Measurements from ENCODE around the gene TRIB2.

Gene TRIB2

GRCh38 chr2:12711339-12711738 lies 5.4 kb upstream of the TRIB2 start:
- no peaks in the 10 kb centered on the region for H3K9me3 ChIP-seq (ENCODE audit: control insufficient read depth in 2 of 2, low read length in 2 of 2)
- H3K36me3 ChIP-seq (ENCODE audit: control insufficient read depth in 2 of 2, insufficient read depth in 2 of 2, low read length in 2 of 2), result no peaks in the 10 kb centered on the region
- H3K27ac ChIP-seq (ENCODE audit: low read depth in 2 of 2, low read length in 2 of 2), result no peak overlapping the region
- H3K27me3 ChIP-seq (ENCODE audit: control insufficient read depth in 2 of 2, insufficient read depth in 2 of 2, low read length in 2 of 2), result peaks cover 0 to 3% of the 10 kb centered on the region in 2 donors
- H3K4me1 ChIP-seq (ENCODE audit: control insufficient read depth in 2 of 2, insufficient read depth in 2 of 2, low read length in 2 of 2), result peaks cover 0 to 3% of the 10 kb centered on the region in 2 donors
- H3K9ac ChIP-seq (ENCODE audit: low read depth in 1 of 2, low read length in 2 of 2), result no peak overlapping the region
- no peak overlapping the region for H3K4me3 ChIP-seq (ENCODE audit: low read length in 2 of 2)

GRCh38 chr2:12712881-12713280 lies 3.9 kb upstream of the TRIB2 start:
- H3K27ac ChIP-seq (ENCODE audit: low read depth in 2 of 2, low read length in 2 of 2), result no peak overlapping the region
- H3K9me3 ChIP-seq (ENCODE audit: control insufficient read depth in 2 of 2, low read length in 2 of 2), result no peaks in the 10 kb centered on the region
- H3K4me1 ChIP-seq (ENCODE audit: control insufficient read depth in 2 of 2, insufficient read depth in 2 of 2, low read length in 2 of 2), result peaks cover 3 to 4% of the 10 kb centered on the region in 2 donors
- H3K27me3 ChIP-seq (ENCODE audit: control insufficient read depth in 2 of 2, insufficient read depth in 2 of 2, low read length in 2 of 2), result peaks cover 0 to 7% of the 10 kb centered on the region in 2 donors
- no peaks in the 10 kb centered on the region for H3K36me3 ChIP-seq (ENCODE audit: control insufficient read depth in 2 of 2, insufficient read depth in 2 of 2, low read length in 2 of 2)
- H3K4me3 ChIP-seq (ENCODE audit: low read length in 2 of 2), result no peak overlapping the region
- no peak overlapping the region for H3K9ac ChIP-seq (ENCODE audit: low read depth in 1 of 2, low read length in 2 of 2)

GRCh38 chr2:12714391-12715221 lies 2.1 kb upstream of the TRIB2 start:
- peaks cover 3 to 4% of the 10 kb centered on the region in 2 donors for H3K4me1 ChIP-seq (ENCODE audit: control insufficient read depth in 2 of 2, insufficient read depth in 2 of 2, low read length in 2 of 2)
- H3K4me3 ChIP-seq (ENCODE audit: low read length in 2 of 2), result no peak overlapping the region
- peaks cover 0 to 14% of the 10 kb centered on the region in 2 donors for H3K27me3 ChIP-seq (ENCODE audit: control insufficient read depth in 2 of 2, insufficient read depth in 2 of 2, low read length in 2 of 2)
- H3K9ac ChIP-seq (ENCODE audit: low read depth in 1 of 2, low read length in 2 of 2), result no peak overlapping the region
- H3K36me3 ChIP-seq (ENCODE audit: control insufficient read depth in 2 of 2, insufficient read depth in 2 of 2, low read length in 2 of 2), result no peaks in the 10 kb centered on the region
- no peaks in the 10 kb centered on the region for H3K9me3 ChIP-seq (ENCODE audit: control insufficient read depth in 2 of 2, low read length in 2 of 2)
- H3K27ac ChIP-seq (ENCODE audit: low read depth in 2 of 2, low read length in 2 of 2), result peak overlapping the region in 1 of 2 donors; percentile 89

- H3K9me3 ChIP-seq (ENCODE audit: control insufficient read depth in 2 of 2, low read length in 2 of 2), result no peaks in the 10 kb centered on the region
- H3K4me1 ChIP-seq (ENCODE audit: control insufficient read depth in 2 of 2, insufficient read depth in 2 of 2, low read length in 2 of 2), result peaks cover 3 to 4% of the 10 kb centered on the region in 2 donors
- no peaks in the 10 kb centered on the region for H3K36me3 ChIP-seq (ENCODE audit: control insufficient read depth in 2 of 2, insufficient read depth in 2 of 2, low read length in 2 of 2)
- peak overlapping the region in 1 of 2 donors; percentile 85 for H3K4me3 ChIP-seq (ENCODE audit: low read length in 2 of 2)
- peaks cover 0 to 17% of the 10 kb centered on the region in 2 donors for H3K27me3 ChIP-seq (ENCODE audit: control insufficient read depth in 2 of 2, insufficient read depth in 2 of 2, low read length in 2 of 2)
- H3K9ac ChIP-seq (ENCODE audit: low read depth in 1 of 2, low read length in 2 of 2), result no peak overlapping the region
- H3K27ac ChIP-seq (ENCODE audit: low read depth in 2 of 2, low read length in 2 of 2), result peak overlapping the region; percentile 77 to 89
These were observed 1.3 kb upstream of the TRIB2 start for GRCh38 chr2:12715258-12716031.

- peak overlapping the region; percentile 77 to 89 for H3K27ac ChIP-seq (ENCODE audit: low read depth in 2 of 2, low read length in 2 of 2)
- H3K36me3 ChIP-seq (ENCODE audit: control insufficient read depth in 2 of 2, insufficient read depth in 2 of 2, low read length in 2 of 2), result no peaks in the 10 kb centered on the region
- H3K4me3 ChIP-seq (ENCODE audit: low read length in 2 of 2), result peak overlapping the region; percentile 72 to 85
- peaks cover 0 to 17% of the 10 kb centered on the region in 2 donors for H3K27me3 ChIP-seq (ENCODE audit: control insufficient read depth in 2 of 2, insufficient read depth in 2 of 2, low read length in 2 of 2)
- peak overlapping the region; percentile 71 to 89 for H3K9ac ChIP-seq (ENCODE audit: low read depth in 1 of 2, low read length in 2 of 2)
- H3K9me3 ChIP-seq (ENCODE audit: control insufficient read depth in 2 of 2, low read length in 2 of 2), result no peaks in the 10 kb centered on the region
- H3K4me1 ChIP-seq (ENCODE audit: control insufficient read depth in 2 of 2, insufficient read depth in 2 of 2, low read length in 2 of 2), result peaks cover 3 to 7% of the 10 kb centered on the region in 2 donors
These were observed 779 bp upstream of the TRIB2 start for GRCh38 chr2:12716032-12716281.

GRCh38 chr2:12717191-12718014 lies 667 bp downstream of the TRIB2 start:
- Histone ChIP-seq H3K27ac (ENCODE audit: low read depth in 2 of 2, low read length in 2 of 2) (peak overlapping the region; percentile 45 to 82), H3K36me3 (ENCODE audit: control insufficient read depth in 2 of 2, insufficient read depth in 2 of 2, low read length in 2 of 2) (no peaks in the 10 kb centered on the region), H3K9me3 (ENCODE audit: control insufficient read depth in 2 of 2, low read length in 2 of 2) (no peaks in the 10 kb centered on the region), H3K27me3 (ENCODE audit: control insufficient read depth in 2 of 2, insufficient read depth in 2 of 2, low read length in 2 of 2) (peaks cover 3 to 17% of the 10 kb centered on the region in 2 donors), H3K4me3 (ENCODE audit: low read length in 2 of 2) (peak overlapping the region; percentile 70 to 82), H3K9ac (ENCODE audit: low read depth in 1 of 2, low read length in 2 of 2) (peak overlapping the region; percentile 65 to 68), H3K4me1 (ENCODE audit: control insufficient read depth in 2 of 2, insufficient read depth in 2 of 2, low read length in 2 of 2) (peaks cover 3 to 10% of the 10 kb centered on the region in 2 donors)

- Histone ChIP-seq H3K4me3 (ENCODE audit: low read length in 2 of 2) (peak overlapping the region; percentile 70 to 82), H3K27me3 (ENCODE audit: control insufficient read depth in 2 of 2, insufficient read depth in 2 of 2, low read length in 2 of 2) (peaks cover 3 to 17% of the 10 kb centered on the region in 2 donors), H3K9me3 (ENCODE audit: control insufficient read depth in 2 of 2, low read length in 2 of 2) (no peaks in the 10 kb centered on the region), H3K36me3 (ENCODE audit: control insufficient read depth in 2 of 2, insufficient read depth in 2 of 2, low read length in 2 of 2) (no peaks in the 10 kb centered on the region), H3K27ac (ENCODE audit: low read depth in 2 of 2, low read length in 2 of 2) (peak overlapping the region; percentile 45 to 82), H3K4me1 (ENCODE audit: control insufficient read depth in 2 of 2, insufficient read depth in 2 of 2, low read length in 2 of 2) (peaks cover 3 to 10% of the 10 kb centered on the region in 2 donors), H3K9ac (ENCODE audit: low read depth in 1 of 2, low read length in 2 of 2) (peak overlapping the region; percentile 52 to 68)
These were observed 1.4 kb downstream of the TRIB2 start for GRCh38 chr2:12718015-12718671.

- H3K27ac ChIP-seq (ENCODE audit: low read depth in 2 of 2, low read length in 2 of 2), result peak overlapping the region; percentile 45 to 82
- H3K9ac ChIP-seq (ENCODE audit: low read depth in 1 of 2, low read length in 2 of 2), result peak overlapping the region; percentile 68 to 70
- H3K9me3 ChIP-seq (ENCODE audit: control insufficient read depth in 2 of 2, low read length in 2 of 2), result no peaks in the 10 kb centered on the region
- peak overlapping the region; percentile 70 to 82 for H3K4me3 ChIP-seq (ENCODE audit: low read length in 2 of 2)
- H3K36me3 ChIP-seq (ENCODE audit: control insufficient read depth in 2 of 2, insufficient read depth in 2 of 2, low read length in 2 of 2), result no peaks in the 10 kb centered on the region
- H3K27me3 ChIP-seq (ENCODE audit: control insufficient read depth in 2 of 2, insufficient read depth in 2 of 2, low read length in 2 of 2), result peaks cover 3 to 17% of the 10 kb centered on the region in 2 donors
- H3K4me1 ChIP-seq (ENCODE audit: control insufficient read depth in 2 of 2, insufficient read depth in 2 of 2, low read length in 2 of 2), result peaks cover 3 to 10% of the 10 kb centered on the region in 2 donors
These were observed 2.1 kb downstream of the TRIB2 start for GRCh38 chr2:12718711-12719399.

Data from mucosa of rectum (tissue), 2 donors.